ENCODE data around the gene LYPD6B. TPM values are rescaled to one million over a fixed set of nuclear protein-coding genes. Genes with fewer than 3 reads are reported as not detected.

The LYPD6B gene
- total and polyA plus RNA-seq, 4 donors, result 0.13 to 0.59 (median 0.14) TPM

GRCh38 chr2:149082735-149083134, 44.2 kb downstream of the LYPD6B start:
- Histone ChIP-seq H3K9me3 (ENCODE audit: control insufficient read depth in 4 of 4, low read length in 3 of 4) (no peaks in the 10 kb centered on the region), H3K27ac (ENCODE audit: low read depth in 1 of 2, low read length in 2 of 2) (no peak overlapping the region), H3K36me3 (ENCODE audit: control insufficient read depth in 4 of 4, insufficient read depth in 3 of 4, low read depth in 1 of 4, low read length in 3 of 4) (no peaks in the 10 kb centered on the region), H3K4me1 (ENCODE audit: control insufficient read depth in 4 of 4, insufficient read depth in 4 of 4, low read length in 3 of 4) (no peaks in the 10 kb centered on the region), H3K9ac (ENCODE audit: low read depth in 1 of 2, low read length in 2 of 2) (no peak overlapping the region), H3K4me3 (ENCODE audit: low read depth in 1 of 3, low read length in 3 of 3) (no peak overlapping the region), H3K27me3 (ENCODE audit: control insufficient read depth in 4 of 4, insufficient read depth in 4 of 4, low read length in 3 of 4) (peaks cover 0 to 4% (median 0%) of the 10 kb centered on the region in 4 donors)
- 83% methylated on average over 4 of the region's 4 CpGs for WGBS
- no peak for TF ChIP-seq FOXA1 (IDR thresholded peaks at IDR 0.05)
- no peak for TF ChIP-seq SP1 (IDR thresholded peaks at IDR 0.05)
- no peak for TF ChIP-seq ATF3 (IDR thresholded peaks at IDR 0.05)
- TF ChIP-seq HNF4G (IDR thresholded peaks at IDR 0.05), result no peak
- no peak for TF ChIP-seq YY1 (IDR thresholded peaks at IDR 0.05)
- no peak for TF ChIP-seq NR2F2 (IDR thresholded peaks at IDR 0.05)
- no peak for TF ChIP-seq HNF4A (conservative IDR thresholded peaks at IDR 0.05)
- DNase-seq (ENCODE audit: low spot score), result no peak

- H3K4me3 ChIP-seq (ENCODE audit: low read depth in 1 of 3, low read length in 3 of 3), result no peak overlapping the region
- no peak overlapping the region for H3K27ac ChIP-seq (ENCODE audit: low read depth in 1 of 2, low read length in 2 of 2)
- DNase-seq (ENCODE audit: low spot score), result no peak
- TF ChIP-seq RXRA (IDR thresholded peaks at IDR 0.05), result no peak
- TF ChIP-seq SP1 (IDR thresholded peaks at IDR 0.05), result no peak
- no peak for TF ChIP-seq EGR1 (IDR thresholded peaks at IDR 0.05; ENCODE audit: low read depth in 2 of 2)
- no peak for TF ChIP-seq MAX (IDR thresholded peaks at IDR 0.05)
- H3K36me3 ChIP-seq (ENCODE audit: control insufficient read depth in 4 of 4, insufficient read depth in 3 of 4, low read depth in 1 of 4, low read length in 3 of 4), result no peaks in the 10 kb centered on the region
- no peaks in the 10 kb centered on the region for H3K9me3 ChIP-seq (ENCODE audit: control insufficient read depth in 4 of 4, low read length in 3 of 4)
- no peaks in the 10 kb centered on the region for H3K4me1 ChIP-seq (ENCODE audit: control insufficient read depth in 4 of 4, insufficient read depth in 4 of 4, low read length in 3 of 4)
- H3K9ac ChIP-seq (ENCODE audit: low read depth in 1 of 2, low read length in 2 of 2), result no peak overlapping the region
- 84% methylated on average over 7 of the region's 7 CpGs for WGBS
- H3K27me3 ChIP-seq (ENCODE audit: control insufficient read depth in 4 of 4, insufficient read depth in 4 of 4, low read length in 3 of 4), result no peaks in the 10 kb centered on the region
These were observed 46.7 kb downstream of the LYPD6B start for GRCh38 chr2:149084924-149085795.

GRCh38 chr2:149087751-149088150, 49.3 kb downstream of the LYPD6B start:
- no peak for TF ChIP-seq RXRA (IDR thresholded peaks at IDR 0.05)
- TF ChIP-seq HNF4G (IDR thresholded peaks at IDR 0.05), result no peak
- TF ChIP-seq CTCF (IDR thresholded peaks at IDR 0.05; ENCODE audit: low read depth, low read length, missing input control), result peak; percentile 20
- TF ChIP-seq YY1 (IDR thresholded peaks at IDR 0.05), result no peak
- TF ChIP-seq FOXA2 (IDR thresholded peaks at IDR 0.05), result no peak
- peak; percentile 26 to 49 for TF ChIP-seq RAD21 (IDR thresholded peaks at IDR 0.05)
- no peak for TF ChIP-seq FOXA1 (IDR thresholded peaks at IDR 0.05)
- TF ChIP-seq TAF1 (conservative IDR thresholded peaks at IDR 0.05), result no peak
- no peak for TF ChIP-seq NR2F2 (IDR thresholded peaks at IDR 0.05)
- no peak for TF ChIP-seq ATF3 (IDR thresholded peaks at IDR 0.05)
- H3K27ac ChIP-seq (ENCODE audit: low read depth in 1 of 2, low read length in 2 of 2), result no peak overlapping the region
- no peaks in the 10 kb centered on the region for H3K9me3 ChIP-seq (ENCODE audit: control insufficient read depth in 4 of 4, low read length in 3 of 4)
- DNase-seq (ENCODE audit: low spot score), result no peak
- no peak overlapping the region for H3K4me3 ChIP-seq (ENCODE audit: low read depth in 1 of 3, low read length in 3 of 3)
- H3K4me1 ChIP-seq (ENCODE audit: control insufficient read depth in 4 of 4, insufficient read depth in 4 of 4, low read length in 3 of 4), result no peaks in the 10 kb centered on the region
- H3K36me3 ChIP-seq (ENCODE audit: control insufficient read depth in 4 of 4, insufficient read depth in 3 of 4, low read depth in 1 of 4, low read length in 3 of 4), result no peaks in the 10 kb centered on the region
- no peak overlapping the region for H3K9ac ChIP-seq (ENCODE audit: low read depth in 1 of 2, low read length in 2 of 2)
- no peaks in the 10 kb centered on the region for H3K27me3 ChIP-seq (ENCODE audit: control insufficient read depth in 4 of 4, insufficient read depth in 4 of 4, low read length in 3 of 4)
- WGBS, result 63% methylated on average over 4 of the region's 4 CpGs
